ENCODE data around the gene CD6.

Gene CD6

GRCh38 chr11:61024938-61025820, 53.7 kb downstream of the CD6 start:
- no peak for DNase-seq (ENCODE audit: low read depth in 1 of 2, low spot score in 1 of 2)

- no peak for DNase-seq (ENCODE audit: low read depth in 1 of 2, low spot score in 1 of 2)
These were observed 54.3 kb downstream of the CD6 start for GRCh38 chr11:61025821-61026120.

- no peak for DNase-seq (ENCODE audit: low read depth in 1 of 2, low spot score in 1 of 2)
These were observed 54.9 kb downstream of the CD6 start for GRCh38 chr11:61026121-61027031.

GRCh38 chr11:61027141-61027840, 55.8 kb downstream of the CD6 start:
- DNase-seq (ENCODE audit: low read depth in 1 of 2, low spot score in 1 of 2): no peak

GRCh38 chr11:61028135-61028729, 56.8 kb downstream of the CD6 start:
- peak in 1 of 2 donors; percentile 55 for DNase-seq (ENCODE audit: low read depth in 1 of 2, low spot score in 1 of 2)

- no peak for DNase-seq (ENCODE audit: low read depth in 1 of 2, low spot score in 1 of 2)
These were observed 61.3 kb downstream of the CD6 start for GRCh38 chr11:61032824-61033223.

DNA sequence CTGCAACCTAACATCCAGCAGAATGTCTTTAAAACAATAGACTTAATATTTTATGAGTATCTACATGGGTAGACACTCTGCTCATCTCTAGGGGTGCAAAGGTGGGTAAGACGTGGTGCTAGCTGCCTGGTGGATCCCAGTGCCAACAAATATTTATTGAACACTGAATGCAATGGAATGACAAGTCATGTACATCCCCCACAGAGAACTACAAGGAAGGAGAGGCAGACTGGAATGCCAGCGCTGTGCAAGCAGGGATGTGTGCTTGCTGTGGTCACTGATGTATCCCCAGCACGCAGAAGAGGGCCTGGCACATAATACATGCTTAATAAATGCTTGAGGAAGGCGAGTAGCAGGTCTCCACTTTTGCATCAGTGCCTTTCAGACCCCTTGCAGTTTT, 61.9 kb downstream of the CD6 start:
- DNase-seq (ENCODE audit: low read depth in 1 of 2, low spot score in 1 of 2): no peak

GRCh38 chr11:61034111-61034510, 62.6 kb downstream of the CD6 start:
- no peak for DNase-seq (ENCODE audit: low read depth in 1 of 2, low spot score in 1 of 2)

- no peak for DNase-seq (ENCODE audit: low read depth in 1 of 2, low spot score in 1 of 2)
These were observed 63.4 kb downstream of the CD6 start for GRCh38 chr11:61034704-61035525.

DNA sequence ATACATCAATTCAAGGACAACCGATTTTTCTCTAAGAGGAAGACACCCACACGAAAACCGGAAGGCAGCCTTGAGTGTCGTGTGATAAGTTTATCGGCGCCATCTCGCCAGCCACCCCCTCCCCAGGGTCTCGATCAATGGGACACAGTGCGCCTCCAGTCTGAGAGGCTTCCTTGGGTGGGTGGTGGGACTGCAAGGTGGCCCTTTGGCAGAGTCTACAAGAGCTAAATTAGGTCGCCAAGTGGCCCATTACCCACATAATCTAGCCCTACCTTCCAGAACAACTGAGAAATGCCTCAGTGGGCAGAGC, 64.0 kb downstream of the CD6 start:
- DNase-seq (ENCODE audit: low read depth in 1 of 2, low spot score in 1 of 2): no peak

DNA sequence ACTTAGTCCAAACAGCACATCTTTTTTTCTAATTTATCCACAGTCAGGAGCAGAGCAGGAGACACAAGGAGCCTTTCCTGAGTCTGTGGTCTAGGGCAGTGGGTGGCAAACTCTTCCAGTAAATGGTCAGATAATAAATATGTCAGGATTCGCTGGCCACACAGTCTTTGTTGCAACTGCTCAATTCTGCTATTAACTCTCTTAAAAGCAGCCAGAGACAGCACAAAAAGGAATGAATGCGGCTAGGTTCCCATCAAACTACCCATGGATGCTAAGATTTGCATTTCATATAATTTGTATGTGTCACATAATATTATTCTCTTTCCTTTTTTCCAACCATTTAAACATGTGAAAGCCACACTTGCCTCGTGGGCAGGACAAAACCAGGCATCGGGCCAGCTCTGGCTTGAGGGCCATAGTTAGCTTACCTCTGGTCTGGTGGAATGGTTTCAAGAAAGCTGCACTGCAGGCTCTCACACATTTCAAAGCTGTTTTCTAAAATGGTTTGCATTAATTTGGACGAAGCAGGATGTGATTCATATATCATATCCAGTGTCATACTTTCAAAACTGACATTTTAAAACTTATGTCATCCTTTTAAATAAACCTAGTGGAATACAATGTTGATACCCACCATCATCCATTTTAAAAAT, 66.1 kb downstream of the CD6 start:
- no peak for DNase-seq (ENCODE audit: low read depth in 1 of 2, low spot score in 1 of 2)

DNA sequence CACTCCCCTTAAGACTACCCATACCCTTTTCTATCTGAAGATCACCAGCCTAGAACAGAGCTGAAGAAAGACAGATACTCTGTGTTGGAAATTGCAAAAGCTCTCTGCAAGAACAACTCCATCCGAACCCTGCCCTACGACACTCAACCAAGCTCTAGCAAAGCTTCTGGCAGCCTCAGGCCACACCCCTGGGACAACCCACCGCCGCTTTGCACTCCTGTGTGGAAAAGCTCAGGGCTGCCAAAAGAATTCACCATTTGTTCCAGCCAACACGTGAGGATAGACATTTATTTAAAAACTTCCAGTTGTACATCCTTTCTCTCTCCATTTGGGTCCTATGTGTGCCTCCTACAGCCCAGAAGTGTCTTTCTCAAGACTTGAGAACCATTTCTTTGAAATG, 68.4 kb downstream of the CD6 start:
- DNase-seq (ENCODE audit: low read depth in 1 of 2, low spot score in 1 of 2): no peak

GRCh38 chr11:61041755-61042518, 70.5 kb downstream of the CD6 start:
- peak; percentile 63 to 68 for DNase-seq (ENCODE audit: low read depth in 1 of 2, low spot score in 1 of 2)

DNA sequence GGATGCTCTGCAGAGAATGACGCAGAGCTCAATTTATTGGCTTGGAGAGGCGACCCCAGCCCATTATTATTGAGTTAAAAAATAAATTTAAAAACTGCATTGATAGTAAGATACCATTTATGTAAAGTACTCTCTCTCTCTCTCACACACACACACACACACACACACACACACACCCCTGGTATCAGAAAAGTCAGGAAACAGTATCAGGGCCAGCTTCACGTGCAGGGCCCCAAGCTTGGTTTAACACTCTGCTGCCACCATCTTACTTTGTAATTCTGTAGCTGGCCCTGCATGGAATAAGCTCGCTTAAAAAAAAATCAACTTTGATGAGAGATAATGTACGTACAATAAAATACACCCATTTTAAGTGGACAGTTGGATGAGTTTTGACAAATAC, 71.1 kb downstream of the CD6 start:
- DNase-seq (ENCODE audit: low read depth in 1 of 2, low spot score in 1 of 2): no peak

GRCh38 chr11:61042961-61043540, 71.6 kb downstream of the CD6 start:
- no peak for DNase-seq (ENCODE audit: low read depth in 1 of 2, low spot score in 1 of 2)

DNA sequence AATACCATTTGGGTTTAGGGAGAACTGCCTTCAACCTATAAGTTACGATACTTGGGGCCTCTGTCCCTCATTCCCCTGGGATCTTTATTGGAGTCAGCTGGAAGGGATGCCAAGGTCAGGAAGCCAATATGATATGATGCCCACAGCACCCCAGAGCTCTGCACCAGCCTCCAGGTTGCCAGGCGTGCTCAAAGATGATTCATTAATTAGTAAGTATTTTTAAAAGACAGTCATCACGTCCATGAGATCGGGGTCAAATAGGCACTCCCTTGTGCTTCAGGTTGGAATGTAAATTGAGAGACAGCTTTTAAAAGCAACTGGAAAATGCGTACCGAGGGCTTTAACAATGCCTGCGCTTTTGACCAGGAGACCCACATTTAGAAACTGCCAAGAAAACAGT, 73.8 kb downstream of the CD6 start:
- no peak for DNase-seq (ENCODE audit: low read depth in 1 of 2, low spot score in 1 of 2)

GRCh38 chr11:61046833-61047232, 75.4 kb downstream of the CD6 start:
- no peak for DNase-seq (ENCODE audit: low read depth in 1 of 2, low spot score in 1 of 2)

- DNase-seq (ENCODE audit: low read depth in 1 of 2, low spot score in 1 of 2): no peak
These were observed 77.0 kb downstream of the CD6 start for GRCh38 chr11:61048368-61049062.

- DNase-seq (ENCODE audit: low read depth in 1 of 2, low spot score in 1 of 2): no peak
These were observed 77.5 kb downstream of the CD6 start for GRCh38 chr11:61049063-61049377.
